ENCODE results near the gene ATP2B3.

ATP2B3 gene

GRCh38 chrX:153625271-153626024, 108.0 kb downstream of the ATP2B3 start:
- Histone ChIP-seq H3K27me3 (ENCODE audit: insufficient read depth, low read length, poor library complexity, severe bottlenecking) (no peaks in the 10 kb centered on the region), H2AFZ (ENCODE audit: low read length) (no peak overlapping the region), H3K9me2 (replicated peaks; ENCODE audit: low read depth, low read length) (no peaks in the 10 kb centered on the region), H3K4me3 (ENCODE audit: low read length, poor library complexity, severe bottlenecking) (no peak overlapping the region), H3K4me1 (ENCODE audit: insufficient read depth, low read length, poor library complexity, severe bottlenecking) (no peaks in the 10 kb centered on the region), H3F3A (ENCODE audit: low read depth) (no peaks in the 10 kb centered on the region), H3K4me2 (ENCODE audit: low read depth, low read length, poor library complexity, severe bottlenecking) (no peak overlapping the region), H3K9ac (ENCODE audit: low read depth, low read length, poor library complexity, severe bottlenecking) (no peak overlapping the region), H3K9me3 (ENCODE audit: insufficient read depth, low read depth, low read length) (no peaks in the 10 kb centered on the region), H3K79me2 (ENCODE audit: insufficient read depth, low read length) (no peaks in the 10 kb centered on the region), H3K36me3 (ENCODE audit: insufficient read depth, low read length) (no peaks in the 10 kb centered on the region), H4K20me1 (ENCODE audit: insufficient read depth, low read length, poor library complexity, severe bottlenecking) (no peaks in the 10 kb centered on the region)
- TF ChIP-seq EZH2phosphoT487 (IDR thresholded peaks at IDR 0.05; ENCODE audit: borderline replicate concordance) (no peak), CTCF (conservative IDR thresholded peaks at IDR 0.05; ENCODE audit: low read length) (no peak)

- no peak overlapping the region for H3K4me3 ChIP-seq (ENCODE audit: low read length, poor library complexity, severe bottlenecking)
- H3K9me3 ChIP-seq (ENCODE audit: insufficient read depth, low read depth, low read length) = no peaks in the 10 kb centered on the region
- no peaks in the 10 kb centered on the region for H3F3A ChIP-seq (ENCODE audit: low read depth)
- TF ChIP-seq EZH2phosphoT487 (IDR thresholded peaks at IDR 0.05; ENCODE audit: borderline replicate concordance) = no peak
- TF ChIP-seq CTCF (conservative IDR thresholded peaks at IDR 0.05; ENCODE audit: low read length) = no peak
- H4K20me1 ChIP-seq (ENCODE audit: insufficient read depth, low read length, poor library complexity, severe bottlenecking) = no peaks in the 10 kb centered on the region
- H3K9me2 ChIP-seq (replicated peaks; ENCODE audit: low read depth, low read length) = no peaks in the 10 kb centered on the region
- no peaks in the 10 kb centered on the region for H3K27me3 ChIP-seq (ENCODE audit: insufficient read depth, low read length, poor library complexity, severe bottlenecking)
- no peak overlapping the region for H3K9ac ChIP-seq (ENCODE audit: low read depth, low read length, poor library complexity, severe bottlenecking)
- no peaks in the 10 kb centered on the region for H3K36me3 ChIP-seq (ENCODE audit: insufficient read depth, low read length)
- H3K4me1 ChIP-seq (ENCODE audit: insufficient read depth, low read length, poor library complexity, severe bottlenecking) = no peaks in the 10 kb centered on the region
- no peak overlapping the region for H3K4me2 ChIP-seq (ENCODE audit: low read depth, low read length, poor library complexity, severe bottlenecking)
- no peak overlapping the region for H2AFZ ChIP-seq (ENCODE audit: low read length)
- no peaks in the 10 kb centered on the region for H3K79me2 ChIP-seq (ENCODE audit: insufficient read depth, low read length)
These were observed 108.7 kb downstream of the ATP2B3 start for GRCh38 chrX:153626025-153626633.

GRCh38 chrX:153626863-153627674, 109.6 kb downstream of the ATP2B3 start:
- no peaks in the 10 kb centered on the region for H3K36me3 ChIP-seq (ENCODE audit: insufficient read depth, low read length)
- no peak overlapping the region for H3K4me2 ChIP-seq (ENCODE audit: low read depth, low read length, poor library complexity, severe bottlenecking)
- no peak overlapping the region for H2AFZ ChIP-seq (ENCODE audit: low read length)
- H3K9me3 ChIP-seq (ENCODE audit: insufficient read depth, low read depth, low read length) = no peaks in the 10 kb centered on the region
- H3K79me2 ChIP-seq (ENCODE audit: insufficient read depth, low read length) = no peaks in the 10 kb centered on the region
- TF ChIP-seq CTCF (conservative IDR thresholded peaks at IDR 0.05; ENCODE audit: low read length) = no peak
- no peak for TF ChIP-seq EZH2phosphoT487 (IDR thresholded peaks at IDR 0.05; ENCODE audit: borderline replicate concordance)
- H3F3A ChIP-seq (ENCODE audit: low read depth) = no peaks in the 10 kb centered on the region
- H3K4me1 ChIP-seq (ENCODE audit: insufficient read depth, low read length, poor library complexity, severe bottlenecking) = no peaks in the 10 kb centered on the region
- H4K20me1 ChIP-seq (ENCODE audit: insufficient read depth, low read length, poor library complexity, severe bottlenecking) = no peaks in the 10 kb centered on the region
- no peak overlapping the region for H3K9ac ChIP-seq (ENCODE audit: low read depth, low read length, poor library complexity, severe bottlenecking)
- H3K4me3 ChIP-seq (ENCODE audit: low read length, poor library complexity, severe bottlenecking) = no peak overlapping the region
- H3K27me3 ChIP-seq (ENCODE audit: insufficient read depth, low read length, poor library complexity, severe bottlenecking) = no peaks in the 10 kb centered on the region
- no peaks in the 10 kb centered on the region for H3K9me2 ChIP-seq (replicated peaks; ENCODE audit: low read depth, low read length)
